NB4 (cell line): ENCODE data around the gene DIO3.

Experiments used
- DNase-seq: peaks from one replicate; pipeline ENCODE4 v3.0.0; 2010; ENCODE audit warnings: low read depth
- H3K4me3 ChIP-seq: one replicate; pipeline ENCODE4 v1.5.1; 2011; ENCODE audit warnings: mild to moderate bottlenecking, low read depth, low read length, moderate library complexity
- MYC ChIP-seq: IDR thresholded peaks from 2 replicates; pipeline ENCODE4 v1.6.1; 2011; ENCODE audit warnings: low read depth, low read length
- POLR2A ChIP-seq: IDR thresholded peaks from 2 replicates; pipeline ENCODE4 v1.6.1; 2011; ENCODE audit warnings: mild to moderate bottlenecking; ENCODE audit not compliant: insufficient read length; ENCODE audit errors: extremely low read depth
- TF ChIP-seq, protein P1 (sequence below): IDR thresholded peaks from one replicate; pipeline ENCODE4 v1.5.1; 2012; ENCODE audit warnings: low read depth, low read length
- TF ChIP-seq, protein P2 (sequence below): IDR thresholded peaks from 2 replicates; pipeline ENCODE4 v1.6.1; 2011; ENCODE audit warnings: low read depth, low read length

The DIO3 gene

DNA sequence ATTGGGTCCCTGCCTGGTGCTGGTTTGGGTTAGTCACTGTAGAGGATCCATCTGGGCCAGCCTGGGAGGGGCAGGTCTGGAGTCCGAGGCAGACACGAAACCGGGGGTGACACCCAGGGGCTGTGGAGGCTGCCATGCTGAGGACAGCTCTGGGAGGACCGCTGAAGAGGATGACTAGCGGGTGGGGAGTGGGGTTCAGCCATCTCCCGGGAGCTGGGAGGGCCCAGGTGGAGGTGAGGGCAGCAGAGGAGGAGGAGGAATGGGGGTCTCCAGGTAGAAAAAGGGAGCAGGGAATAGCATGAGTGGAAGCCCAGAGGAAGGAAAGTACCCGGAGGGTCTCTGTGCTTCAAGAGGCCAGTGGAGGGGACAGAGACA lies 4.0 kb upstream of the DIO3 start:
- H3K4me3 ChIP-seq = no peak overlapping the region
- TF ChIP-seq, protein P1, sequence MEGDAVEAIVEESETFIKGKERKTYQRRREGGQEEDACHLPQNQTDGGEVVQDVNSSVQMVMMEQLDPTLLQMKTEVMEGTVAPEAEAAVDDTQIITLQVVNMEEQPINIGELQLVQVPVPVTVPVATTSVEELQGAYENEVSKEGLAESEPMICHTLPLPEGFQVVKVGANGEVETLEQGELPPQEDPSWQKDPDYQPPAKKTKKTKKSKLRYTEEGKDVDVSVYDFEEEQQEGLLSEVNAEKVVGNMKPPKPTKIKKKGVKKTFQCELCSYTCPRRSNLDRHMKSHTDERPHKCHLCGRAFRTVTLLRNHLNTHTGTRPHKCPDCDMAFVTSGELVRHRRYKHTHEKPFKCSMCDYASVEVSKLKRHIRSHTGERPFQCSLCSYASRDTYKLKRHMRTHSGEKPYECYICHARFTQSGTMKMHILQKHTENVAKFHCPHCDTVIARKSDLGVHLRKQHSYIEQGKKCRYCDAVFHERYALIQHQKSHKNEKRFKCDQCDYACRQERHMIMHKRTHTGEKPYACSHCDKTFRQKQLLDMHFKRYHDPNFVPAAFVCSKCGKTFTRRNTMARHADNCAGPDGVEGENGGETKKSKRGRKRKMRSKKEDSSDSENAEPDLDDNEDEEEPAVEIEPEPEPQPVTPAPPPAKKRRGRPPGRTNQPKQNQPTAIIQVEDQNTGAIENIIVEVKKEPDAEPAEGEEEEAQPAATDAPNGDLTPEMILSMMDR = no peak
- TF ChIP-seq POLR2A (no peak), MYC (no peak)
- TF ChIP-seq, protein P2, sequence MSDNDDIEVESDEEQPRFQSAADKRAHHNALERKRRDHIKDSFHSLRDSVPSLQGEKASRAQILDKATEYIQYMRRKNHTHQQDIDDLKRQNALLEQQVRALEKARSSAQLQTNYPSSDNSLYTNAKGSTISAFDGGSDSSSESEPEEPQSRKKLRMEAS = no peak
- DNase-seq = no peak

DNA sequence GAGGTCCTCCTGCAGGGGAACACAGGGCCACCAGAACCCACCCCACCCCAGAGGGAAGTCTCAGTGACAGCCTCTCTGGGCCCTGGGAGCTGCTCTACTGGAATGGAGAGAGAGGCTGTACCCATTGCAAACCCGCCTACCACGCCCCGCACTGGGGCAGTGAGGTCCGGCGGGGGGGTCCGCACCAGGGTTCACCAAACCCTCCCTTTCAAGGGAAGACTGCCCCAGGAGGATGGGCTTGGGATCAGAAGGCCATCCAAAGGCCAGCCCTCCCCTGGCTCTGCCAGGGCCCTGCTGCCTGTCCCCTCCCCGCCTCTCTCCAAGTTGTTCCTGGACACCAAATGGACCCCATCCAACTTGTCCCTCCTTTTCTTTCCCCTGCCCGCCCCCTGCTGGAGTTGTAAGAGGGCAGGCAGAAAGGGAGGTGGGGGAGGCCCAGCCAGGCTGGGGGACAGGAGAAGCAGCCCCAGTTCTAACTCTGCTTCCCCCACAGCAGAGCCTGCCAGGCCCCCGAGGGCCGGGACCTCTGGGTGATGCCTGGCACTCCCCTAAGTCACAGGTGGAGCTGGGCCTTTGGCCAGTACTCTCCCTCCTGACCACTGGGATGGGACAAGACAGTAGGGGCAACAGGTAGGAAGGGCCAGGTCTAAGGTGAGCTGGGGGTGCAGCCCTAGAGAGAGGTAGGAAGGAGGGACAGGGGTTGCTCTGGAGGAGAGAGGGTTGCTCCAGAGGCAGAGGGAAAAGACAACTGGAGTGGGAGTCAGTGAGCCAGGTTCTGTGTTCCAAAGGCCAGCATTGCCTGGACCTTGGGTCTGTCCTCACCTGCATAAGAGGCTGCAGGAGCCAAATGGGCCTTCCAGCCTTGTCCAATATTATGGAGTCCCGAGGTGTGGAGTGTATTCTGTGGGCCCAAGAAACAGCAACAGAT lies 3.2 kb upstream of the DIO3 start:
- H3K4me3 ChIP-seq = no peak overlapping the region
- no peak for DNase-seq
- TF ChIP-seq, protein P1 = no peak
- TF ChIP-seq MYC = no peak

DNA sequence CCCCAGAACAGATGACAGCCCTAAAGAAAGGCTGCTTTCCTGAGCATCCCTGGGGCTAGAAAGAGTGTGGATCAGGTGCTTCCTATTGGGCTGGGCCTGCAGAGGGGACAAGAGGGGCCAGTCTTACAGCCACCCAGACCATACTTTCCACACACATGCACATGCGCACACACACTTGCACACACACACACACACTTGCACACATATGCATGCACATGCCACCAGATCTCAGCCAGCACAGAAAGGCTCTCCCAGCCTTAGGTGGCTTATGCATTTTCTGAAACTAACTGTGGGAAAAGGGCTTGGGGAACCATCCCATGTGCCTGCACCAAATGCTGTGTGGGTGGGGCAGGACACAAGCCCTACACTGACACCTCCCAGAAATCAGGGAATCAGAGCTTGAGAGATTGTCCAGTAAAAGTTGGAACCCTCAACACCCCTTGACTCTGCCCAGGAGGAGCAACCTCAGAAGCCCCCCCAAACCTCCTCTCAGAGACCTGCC lies 2.5 kb upstream of the DIO3 start:
- DNase-seq = no peak
- TF ChIP-seq, protein P2 = no peak
- TF ChIP-seq POLR2A (no peak), MYC (no peak)
- TF ChIP-seq, protein P1 = no peak
- H3K4me3 ChIP-seq = no peak overlapping the region

DNA sequence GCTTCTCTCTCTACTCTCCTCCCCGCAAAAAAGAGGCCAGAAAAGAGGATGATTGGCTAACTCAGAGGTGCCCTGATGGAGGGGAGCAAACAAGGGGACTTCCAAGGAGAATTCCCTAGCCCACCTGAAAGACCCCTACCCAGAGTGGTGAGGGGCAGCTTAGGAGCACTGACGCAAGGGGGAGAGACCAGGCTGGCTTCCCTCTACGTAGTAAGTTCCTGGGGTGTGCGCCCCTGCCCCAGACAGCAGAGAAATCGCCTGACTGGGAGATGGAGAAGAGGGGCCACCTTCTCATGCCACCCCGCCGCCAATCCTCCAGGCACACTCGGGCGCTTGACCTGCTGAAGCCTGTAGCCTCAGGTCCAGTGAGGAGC lies 2.1 kb upstream of the DIO3 start:
- TF ChIP-seq POLR2A = no peak
- TF ChIP-seq MYC = no peak
- TF ChIP-seq, protein P2 = no peak
- TF ChIP-seq, protein P1 = no peak
- DNase-seq = no peak
- H3K4me3 ChIP-seq = no peak overlapping the region

DNA sequence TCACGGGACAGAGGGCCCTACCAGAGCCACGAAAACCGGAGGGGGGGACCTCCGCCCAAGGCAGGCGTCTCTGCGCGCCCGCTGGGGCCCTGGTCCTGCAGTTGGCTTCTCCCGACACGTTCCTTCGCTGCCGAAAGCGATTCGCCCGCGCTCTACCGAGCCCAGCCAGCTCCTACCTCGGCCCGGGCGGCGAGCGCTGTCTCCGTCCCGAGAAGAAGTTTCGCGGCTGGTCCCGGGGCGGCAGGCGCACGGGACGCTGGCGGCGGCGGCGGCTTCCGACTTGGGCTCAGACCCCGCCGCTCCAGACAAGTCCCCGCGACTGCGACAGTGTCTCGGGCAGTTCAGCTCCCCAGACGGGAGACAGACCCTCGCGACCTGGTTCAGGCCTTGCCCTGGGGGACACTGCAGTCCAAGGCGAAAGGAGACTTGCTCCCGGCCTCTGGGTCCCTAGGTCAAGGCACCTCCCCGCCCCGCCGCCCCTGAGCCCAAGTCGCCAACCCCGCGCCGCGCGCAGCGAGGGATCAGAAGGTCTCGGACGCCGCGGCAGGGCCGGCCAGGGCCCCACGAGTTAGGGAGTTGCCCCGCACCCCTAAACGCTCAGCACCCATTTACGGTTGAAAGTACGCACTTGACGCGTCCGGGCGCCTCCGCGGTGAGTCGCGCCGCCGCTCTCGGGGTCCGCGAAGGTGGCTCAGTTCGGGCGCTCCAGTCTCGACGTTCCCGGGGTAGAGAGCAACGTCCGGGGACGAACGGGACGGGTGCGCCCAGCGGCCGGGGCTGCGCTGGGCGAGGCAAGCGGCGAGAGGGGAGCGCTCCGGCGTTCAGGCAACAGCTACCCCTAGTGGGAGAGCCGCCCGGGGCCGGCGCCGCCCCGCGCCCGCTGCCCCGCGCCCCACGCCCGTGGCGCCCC lies 1.4 kb upstream of the DIO3 start:
- no peak for DNase-seq
- no peak overlapping the region for H3K4me3 ChIP-seq
- TF ChIP-seq, protein P1 = no peak
- no peak for TF ChIP-seq MYC
- TF ChIP-seq, protein P2 = no peak
- TF ChIP-seq POLR2A = no peak
